Chondrocyte (in vitro differentiated cells): ENCODE results near the gene PKD2. TPM values are rescaled to one million over a fixed set of nuclear protein-coding genes. Genes with fewer than 3 reads are reported as not detected.

ENCODE experiments used
- DNase-seq: peaks from one replicate; pipeline ENCODE4 v3.0.0; 2021; ENCODE audit warnings: mixed read lengths, low spot score
- H3K27ac Mint-ChIP-seq: one replicate; pipeline ENCODE4 v1.8.0; 2021; ENCODE audit warnings: mild to moderate bottlenecking, moderate library complexity, mixed read lengths; ENCODE audit not compliant: unreplicated experiment
- H3K27me3 Mint-ChIP-seq: 2 replicates; pipeline ENCODE4 v1.8.0; 2021; ENCODE audit warnings: low read depth, mixed read lengths
- H3K36me3 Mint-ChIP-seq: 2 replicates; pipeline ENCODE4 v1.8.0; 2021; ENCODE audit warnings: low read depth, mixed read lengths
- H3K4me1 Mint-ChIP-seq: 2 replicates; pipeline ENCODE4 v1.8.0; 2021; ENCODE audit warnings: low read depth, mild to moderate bottlenecking, mixed read lengths
- H3K4me3 Mint-ChIP-seq: one replicate; pipeline ENCODE4 v1.8.0; 2021; ENCODE audit warnings: mild to moderate bottlenecking, moderate library complexity, mixed read lengths; ENCODE audit not compliant: unreplicated experiment
- H3K9me3 Mint-ChIP-seq: 2 replicates; pipeline ENCODE4 v1.8.0; 2021; ENCODE audit warnings: low read depth, mixed read lengths
- CTCF ChIP-seq: fragments of 200-600 bp; sonication (generic); IDR thresholded peaks from 2 replicates; pipeline ENCODE4 v1.5.0; 2021; ENCODE audit warnings: antibody characterized with exemption, mild to moderate bottlenecking, moderate library complexity
- total RNA-seq: library from RNA; stranded (reverse); gene quantifications from 3 replicates; pipeline ENCODE4 v1.2.1, GENCODE V29; 2021

PKD2 gene
- total RNA-seq, 1 donor from 2014 or later: 71.7 TPM

DNA sequence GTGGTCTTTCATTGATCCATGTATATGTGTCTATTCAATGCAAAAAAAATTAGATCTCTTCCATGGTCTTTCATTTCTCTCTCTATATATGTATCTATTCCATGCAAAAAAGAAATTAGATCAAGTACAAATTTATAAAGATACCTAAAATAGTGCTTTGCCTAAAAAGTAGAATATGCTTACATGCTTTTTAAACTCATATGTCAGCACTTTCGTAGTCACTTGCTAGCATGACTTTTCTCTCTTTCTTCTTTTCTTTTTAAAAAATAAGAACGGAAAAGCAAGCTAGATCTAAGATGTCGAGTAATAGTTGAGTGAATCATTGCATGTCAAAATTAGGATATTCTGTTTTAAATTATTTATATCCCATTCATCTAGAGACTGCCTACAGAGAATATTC lies 50.9 kb downstream of the PKD2 start:
- no peaks in the 10 kb centered on the region for H3K9me3 Mint-ChIP-seq
- no peak overlapping the region for H3K27ac Mint-ChIP-seq
- no peak for DNase-seq
- TF ChIP-seq CTCF: no peak
- H3K4me3 Mint-ChIP-seq: no peak overlapping the region
- no peaks in the 10 kb centered on the region for H3K4me1 Mint-ChIP-seq
- H3K27me3 Mint-ChIP-seq: no peaks in the 10 kb centered on the region
- H3K36me3 Mint-ChIP-seq: peaks cover 25% of the 10 kb centered on the region

DNA sequence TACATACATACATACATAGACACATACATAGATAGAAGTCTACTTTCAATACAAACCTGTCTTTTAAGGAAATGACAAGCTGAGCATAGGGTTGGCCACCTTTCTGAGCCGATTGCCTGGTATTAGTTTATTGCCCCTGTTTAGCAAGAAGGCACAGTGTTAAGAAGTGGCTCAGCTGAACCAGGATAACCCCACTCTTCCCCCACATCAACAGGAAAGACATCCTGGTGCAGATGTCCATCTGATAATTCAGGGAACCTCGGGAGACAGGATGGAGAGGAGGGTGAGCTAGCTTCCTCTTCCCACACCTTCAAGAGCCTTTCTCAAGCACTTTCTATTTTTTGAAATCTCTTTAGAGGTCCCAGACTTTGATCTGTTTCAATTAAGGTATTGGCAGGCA lies 52.3 kb downstream of the PKD2 start:
- H3K4me3 Mint-ChIP-seq: no peak overlapping the region
- no peaks in the 10 kb centered on the region for H3K9me3 Mint-ChIP-seq
- H3K27ac Mint-ChIP-seq: no peak overlapping the region
- no peaks in the 10 kb centered on the region for H3K4me1 Mint-ChIP-seq
- H3K36me3 Mint-ChIP-seq: peaks cover 27% of the 10 kb centered on the region
- DNase-seq: no peak
- no peak for TF ChIP-seq CTCF
- H3K27me3 Mint-ChIP-seq: no peaks in the 10 kb centered on the region

GRCh38 chr4:88060431-88060830 lies 53.0 kb downstream of the PKD2 start:
- DNase-seq: no peak
- Mint-ChIP-seq H3K27ac (no peak overlapping the region), H3K4me3 (no peak overlapping the region), H3K27me3 (no peaks in the 10 kb centered on the region), H3K36me3 (peaks cover 29% of the 10 kb centered on the region), H3K9me3 (no peaks in the 10 kb centered on the region), H3K4me1 (no peaks in the 10 kb centered on the region)
- TF ChIP-seq CTCF: no peak

DNA sequence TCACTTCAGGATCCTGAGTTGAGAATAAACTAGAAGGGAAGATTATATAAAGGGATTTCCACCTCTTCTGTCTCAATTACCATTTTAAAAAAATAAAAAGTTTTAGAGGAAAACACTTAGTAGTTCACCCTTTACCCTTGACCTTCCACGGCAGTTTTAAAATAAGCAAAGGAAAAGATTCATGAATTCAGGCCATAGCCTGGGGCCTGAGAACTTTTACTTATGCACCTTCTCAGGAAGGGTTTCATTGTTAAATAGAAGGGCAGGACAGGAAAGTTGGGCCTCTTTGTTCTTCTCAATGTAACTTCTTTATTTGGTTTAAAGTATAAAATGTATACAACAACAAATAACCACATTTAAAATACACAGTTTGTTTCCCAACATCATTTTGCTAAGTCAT lies 54.9 kb downstream of the PKD2 start:
- H3K4me1 Mint-ChIP-seq: no peaks in the 10 kb centered on the region
- H3K36me3 Mint-ChIP-seq: peaks cover 31% of the 10 kb centered on the region
- H3K9me3 Mint-ChIP-seq: no peaks in the 10 kb centered on the region
- no peak overlapping the region for H3K27ac Mint-ChIP-seq
- H3K4me3 Mint-ChIP-seq: no peak overlapping the region
- H3K27me3 Mint-ChIP-seq: no peaks in the 10 kb centered on the region
- DNase-seq: no peak
- TF ChIP-seq CTCF: no peak

GRCh38 chr4:88062843-88063242 lies 55.4 kb downstream of the PKD2 start:
- no peak overlapping the region for H3K4me3 Mint-ChIP-seq
- peaks cover 4% of the 10 kb centered on the region for H3K9me3 Mint-ChIP-seq
- H3K4me1 Mint-ChIP-seq: no peaks in the 10 kb centered on the region
- DNase-seq: no peak
- H3K36me3 Mint-ChIP-seq: peaks cover 37% of the 10 kb centered on the region
- H3K27me3 Mint-ChIP-seq: no peaks in the 10 kb centered on the region
- TF ChIP-seq CTCF: no peak
- H3K27ac Mint-ChIP-seq: no peak overlapping the region
